Liver (tissue), 9 donors: ENCODE measurements around the gene SMYD3. TPM values are rescaled to one million over a fixed set of nuclear protein-coding genes. Genes with fewer than 3 reads are reported as not detected.

Source experiments
- DNase-seq: peaks from one replicate; pipeline ENCODE4 v3.0.0-alpha.2; 2017; ENCODE audit warnings: low spot score
- H3K27ac ChIP-seq, 2 donors: one replicate each; pipeline ENCODE4 v1.7.0; 2013; ENCODE audit warnings: inconsistent platforms in 2 of 2, low read length in 2 of 2, control low read depth in 1 of 2, low read depth in 1 of 2, mild to moderate bottlenecking in 1 of 2
- H3K27me3 ChIP-seq, 4 donors: one replicate each; pipeline versions ENCODE4 v1.6.1 to v1.7.0; 2013; ENCODE audit warnings: low read length in 3 of 4, inconsistent platforms in 1 of 4, mild to moderate bottlenecking in 1 of 4, moderate library complexity in 1 of 4; ENCODE audit not compliant: control insufficient read depth in 4 of 4, insufficient read depth in 4 of 4
- H3K36me3 ChIP-seq, 4 donors: one replicate each; pipeline versions ENCODE4 v1.6.1 to v1.7.0; 2013; ENCODE audit warnings: low read length in 3 of 4, mild to moderate bottlenecking in 3 of 4, low read depth in 1 of 4, moderate library complexity in 1 of 4; ENCODE audit not compliant: control insufficient read depth in 4 of 4, insufficient read depth in 3 of 4
- H3K4me1 ChIP-seq, 4 donors: one replicate each; pipeline versions ENCODE4 v1.6.1 to v1.7.0; 2013; ENCODE audit warnings: low read length in 3 of 4, mild to moderate bottlenecking in 3 of 4, moderate library complexity in 1 of 4; ENCODE audit not compliant: control insufficient read depth in 4 of 4, insufficient read depth in 4 of 4
- H3K4me3 ChIP-seq, 3 donors: one replicate each; pipeline versions ENCODE4 v1.6.1 to v1.7.0; 2013; ENCODE audit warnings: low read length in 3 of 3, control low read depth in 1 of 3, low read depth in 1 of 3, mild to moderate bottlenecking in 1 of 3
- H3K9ac ChIP-seq, 2 donors: one replicate each; pipeline ENCODE4 v1.7.0; 2013; ENCODE audit warnings: low read length in 2 of 2, mild to moderate bottlenecking in 2 of 2, moderate library complexity in 2 of 2, control low read depth in 1 of 2, low read depth in 1 of 2
- H3K9me3 ChIP-seq, 4 donors: one replicate each; pipeline versions ENCODE4 v1.6.1 to v1.7.0; 2013; ENCODE audit warnings: low read length in 3 of 4; ENCODE audit not compliant: control insufficient read depth in 4 of 4
- EGR1 ChIP-seq, 2 donors: IDR thresholded peaks; 2 replicates each; pipeline ENCODE4 v1.6.1; 2016 to 2018; ENCODE audit warnings: antibody characterized with exemption in 2 of 2, low read depth in 2 of 2
- FOXA1 ChIP-seq: IDR thresholded peaks from 2 replicates; pipeline ENCODE4 v1.6.1; 2016; ENCODE audit warnings: antibody characterized with exemption
- FOXA2 ChIP-seq: IDR thresholded peaks from 2 replicates; pipeline ENCODE4 v1.6.1; 2016; ENCODE audit warnings: antibody characterized with exemption
- GABPA ChIP-seq, 2 donors: IDR thresholded peaks in 1 of 2; conservative IDR thresholded peaks in 1 of 2; 2 replicates each; pipeline ENCODE4 v1.6.1; 2016; ENCODE audit warnings: antibody characterized with exemption in 2 of 2, mild to moderate bottlenecking in 1 of 2, moderate library complexity in 1 of 2
- HNF4A ChIP-seq, 2 donors: conservative IDR thresholded peaks; 2 replicates each; pipeline ENCODE4 v1.6.1; 2016; ENCODE audit warnings: antibody characterized with exemption in 2 of 2, mild to moderate bottlenecking in 2 of 2
- HNF4G ChIP-seq: IDR thresholded peaks from 2 replicates; pipeline ENCODE4 v1.6.1; 2016; ENCODE audit warnings: antibody characterized with exemption
- JUND ChIP-seq, 2 donors: IDR thresholded peaks; 2 replicates each; pipeline ENCODE4 v1.6.1; 2016; ENCODE audit warnings: antibody characterized with exemption in 2 of 2
- NR2F2 ChIP-seq: IDR thresholded peaks from 2 replicates; pipeline ENCODE4 v1.6.1; 2016; ENCODE audit warnings: antibody characterized with exemption
- RAD21 ChIP-seq, 2 donors: IDR thresholded peaks; 2 replicates each; pipeline ENCODE4 v1.6.1; 2016; ENCODE audit warnings: antibody characterized with exemption in 2 of 2, mild to moderate bottlenecking in 2 of 2
- RXRA ChIP-seq, 2 donors: IDR thresholded peaks; 2 replicates each; pipeline ENCODE4 v1.6.1; 2017 to 2018; ENCODE audit warnings: antibody characterized with exemption in 2 of 2, mild to moderate bottlenecking in 1 of 2
- SP1 ChIP-seq: IDR thresholded peaks from 2 replicates; pipeline ENCODE4 v1.6.1; 2018; ENCODE audit warnings: antibody characterized with exemption, mild to moderate bottlenecking
- TAF1 ChIP-seq: conservative IDR thresholded peaks from 2 replicates; pipeline ENCODE4 v1.6.1; 2016; ENCODE audit warnings: antibody characterized with exemption, mild to moderate bottlenecking
- YY1 ChIP-seq: IDR thresholded peaks from 2 replicates; pipeline ENCODE4 v1.6.1; 2016; ENCODE audit warnings: antibody characterized with exemption, mild to moderate bottlenecking
- WGBS: extraction: QIAGEN DNeasy Blood & Tissue Kit; methylation state at CpG from one replicate; pipeline ENCODE4 v1.1.7; 2013; 5-methylcytosine and 5-hydroxymethylcytosine counted together
- polyA plus RNA-seq, 2 donors: library from polyadenylated mRNA; stranded (reverse) in 1 of 2; unstranded in 1 of 2; fragments of 200-250 nt in 1 of 2; fragments of >200 nt in 1 of 2; fragmentation: Nextera tagmentation in 1 of 2; extraction: Ambion mirVana in 1 of 2; gene quantifications; one replicate each; pipeline versions ENCODE4 v1.2.1 to v1.2.3, GENCODE V29; 2013 to 2015
- total RNA-seq, 2 donors: library from RNA; depleted of rRNA; stranded (reverse); fragments of >200 nt; gene quantifications; one replicate each; pipeline ENCODE4 v1.2.3, GENCODE V29; 2014
- TF ChIP-seq, protein P1 (sequence below): IDR thresholded peaks from 2 replicates; pipeline ENCODE4 v1.6.1; 2016; ENCODE audit warnings: antibody characterized with exemption, mild to moderate bottlenecking
- TF ChIP-seq, protein P2 (sequence below): fragments of 150-350 bp; IDR thresholded peaks from 2 replicates; pipeline ENCODE4 v1.5.1; 2017; ENCODE audit warnings: improper control_type of control experiment, low read depth, low read length; ENCODE audit not compliant: missing input control
- TF ChIP-seq, protein P3 (sequence below): IDR thresholded peaks from 2 replicates; pipeline ENCODE4 v1.6.1; 2016; ENCODE audit warnings: antibody characterized with exemption
- TF ChIP-seq, protein P4 (sequence below): IDR thresholded peaks from 2 replicates; pipeline ENCODE4 v1.6.1; 2016; ENCODE audit warnings: antibody characterized with exemption
- donor health status: healthy.
- donor health status: healthy.
- donor health status: healthy.
- donor health status: healthy.
- donor health status: healthy.

The SMYD3 gene
- total and polyA plus RNA-seq, 4 donors = 3.1 to 9.1 (median 8.0) TPM

DNA sequence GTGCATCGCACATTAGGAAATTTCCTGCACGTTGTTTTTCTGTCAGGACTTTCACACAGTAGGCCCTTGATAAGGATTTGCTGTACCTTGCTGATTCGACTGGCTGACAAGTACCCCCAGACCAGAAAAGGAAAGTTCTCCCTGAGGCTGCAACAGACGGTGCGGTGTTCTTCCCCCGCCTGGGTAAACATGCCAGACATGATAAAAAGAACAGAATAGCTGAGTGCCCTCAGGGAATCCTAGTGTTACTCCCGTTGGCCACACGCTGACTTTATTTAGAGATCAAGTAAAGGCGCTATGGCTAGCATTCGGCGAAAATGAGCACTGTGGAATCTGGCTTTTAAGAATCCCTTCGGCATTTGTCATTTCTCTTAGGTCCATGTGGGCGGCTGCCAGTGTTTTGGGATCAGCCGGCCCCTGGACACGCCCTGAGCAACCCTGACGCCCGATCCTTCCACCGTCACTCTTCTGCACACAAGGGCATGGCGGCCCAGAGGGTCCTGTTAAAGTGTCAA, 744.6 kb downstream of the SMYD3 start:
- Histone ChIP-seq H3K27me3 (no peaks in the 10 kb centered on the region), H3K9me3 (no peaks in the 10 kb centered on the region), H3K4me3 (no peak overlapping the region), H3K27ac (no peak overlapping the region), H3K4me1 (no peaks in the 10 kb centered on the region), H3K36me3 (no peaks in the 10 kb centered on the region), H3K9ac (no peak overlapping the region)
- TF ChIP-seq, protein P1, sequence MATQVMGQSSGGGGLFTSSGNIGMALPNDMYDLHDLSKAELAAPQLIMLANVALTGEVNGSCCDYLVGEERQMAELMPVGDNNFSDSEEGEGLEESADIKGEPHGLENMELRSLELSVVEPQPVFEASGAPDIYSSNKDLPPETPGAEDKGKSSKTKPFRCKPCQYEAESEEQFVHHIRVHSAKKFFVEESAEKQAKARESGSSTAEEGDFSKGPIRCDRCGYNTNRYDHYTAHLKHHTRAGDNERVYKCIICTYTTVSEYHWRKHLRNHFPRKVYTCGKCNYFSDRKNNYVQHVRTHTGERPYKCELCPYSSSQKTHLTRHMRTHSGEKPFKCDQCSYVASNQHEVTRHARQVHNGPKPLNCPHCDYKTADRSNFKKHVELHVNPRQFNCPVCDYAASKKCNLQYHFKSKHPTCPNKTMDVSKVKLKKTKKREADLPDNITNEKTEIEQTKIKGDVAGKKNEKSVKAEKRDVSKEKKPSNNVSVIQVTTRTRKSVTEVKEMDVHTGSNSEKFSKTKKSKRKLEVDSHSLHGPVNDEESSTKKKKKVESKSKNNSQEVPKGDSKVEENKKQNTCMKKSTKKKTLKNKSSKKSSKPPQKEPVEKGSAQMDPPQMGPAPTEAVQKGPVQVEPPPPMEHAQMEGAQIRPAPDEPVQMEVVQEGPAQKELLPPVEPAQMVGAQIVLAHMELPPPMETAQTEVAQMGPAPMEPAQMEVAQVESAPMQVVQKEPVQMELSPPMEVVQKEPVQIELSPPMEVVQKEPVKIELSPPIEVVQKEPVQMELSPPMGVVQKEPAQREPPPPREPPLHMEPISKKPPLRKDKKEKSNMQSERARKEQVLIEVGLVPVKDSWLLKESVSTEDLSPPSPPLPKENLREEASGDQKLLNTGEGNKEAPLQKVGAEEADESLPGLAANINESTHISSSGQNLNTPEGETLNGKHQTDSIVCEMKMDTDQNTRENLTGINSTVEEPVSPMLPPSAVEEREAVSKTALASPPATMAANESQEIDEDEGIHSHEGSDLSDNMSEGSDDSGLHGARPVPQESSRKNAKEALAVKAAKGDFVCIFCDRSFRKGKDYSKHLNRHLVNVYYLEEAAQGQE = no peak
- no peak for TF ChIP-seq SP1
- TF ChIP-seq, protein P2, sequence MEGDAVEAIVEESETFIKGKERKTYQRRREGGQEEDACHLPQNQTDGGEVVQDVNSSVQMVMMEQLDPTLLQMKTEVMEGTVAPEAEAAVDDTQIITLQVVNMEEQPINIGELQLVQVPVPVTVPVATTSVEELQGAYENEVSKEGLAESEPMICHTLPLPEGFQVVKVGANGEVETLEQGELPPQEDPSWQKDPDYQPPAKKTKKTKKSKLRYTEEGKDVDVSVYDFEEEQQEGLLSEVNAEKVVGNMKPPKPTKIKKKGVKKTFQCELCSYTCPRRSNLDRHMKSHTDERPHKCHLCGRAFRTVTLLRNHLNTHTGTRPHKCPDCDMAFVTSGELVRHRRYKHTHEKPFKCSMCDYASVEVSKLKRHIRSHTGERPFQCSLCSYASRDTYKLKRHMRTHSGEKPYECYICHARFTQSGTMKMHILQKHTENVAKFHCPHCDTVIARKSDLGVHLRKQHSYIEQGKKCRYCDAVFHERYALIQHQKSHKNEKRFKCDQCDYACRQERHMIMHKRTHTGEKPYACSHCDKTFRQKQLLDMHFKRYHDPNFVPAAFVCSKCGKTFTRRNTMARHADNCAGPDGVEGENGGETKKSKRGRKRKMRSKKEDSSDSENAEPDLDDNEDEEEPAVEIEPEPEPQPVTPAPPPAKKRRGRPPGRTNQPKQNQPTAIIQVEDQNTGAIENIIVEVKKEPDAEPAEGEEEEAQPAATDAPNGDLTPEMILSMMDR = no peak
- TF ChIP-seq NR2F2 = no peak
- TF ChIP-seq, protein P3, sequence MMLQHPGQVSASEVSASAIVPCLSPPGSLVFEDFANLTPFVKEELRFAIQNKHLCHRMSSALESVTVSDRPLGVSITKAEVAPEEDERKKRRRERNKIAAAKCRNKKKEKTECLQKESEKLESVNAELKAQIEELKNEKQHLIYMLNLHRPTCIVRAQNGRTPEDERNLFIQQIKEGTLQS = no peak
- no peak for TF ChIP-seq FOXA1
- TF ChIP-seq HNF4A (conservative IDR thresholded peaks at IDR 0.05) = no peak
- no peak for TF ChIP-seq EGR1 (IDR thresholded peaks at IDR 0.05; ENCODE audit: low read depth in 2 of 2)
- TF ChIP-seq GABPA (IDR thresholded peaks at IDR 0.05 in 1 of 2, conservative IDR thresholded peaks at IDR 0.05 in 1 of 2) = no peak
- TF ChIP-seq, protein P4, sequence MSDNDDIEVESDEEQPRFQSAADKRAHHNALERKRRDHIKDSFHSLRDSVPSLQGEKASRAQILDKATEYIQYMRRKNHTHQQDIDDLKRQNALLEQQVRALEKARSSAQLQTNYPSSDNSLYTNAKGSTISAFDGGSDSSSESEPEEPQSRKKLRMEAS = no peak
- TF ChIP-seq TAF1 = no peak
- DNase-seq = no peak
- WGBS = 94% methylated on average over 19 of the region's 19 CpGs

DNA sequence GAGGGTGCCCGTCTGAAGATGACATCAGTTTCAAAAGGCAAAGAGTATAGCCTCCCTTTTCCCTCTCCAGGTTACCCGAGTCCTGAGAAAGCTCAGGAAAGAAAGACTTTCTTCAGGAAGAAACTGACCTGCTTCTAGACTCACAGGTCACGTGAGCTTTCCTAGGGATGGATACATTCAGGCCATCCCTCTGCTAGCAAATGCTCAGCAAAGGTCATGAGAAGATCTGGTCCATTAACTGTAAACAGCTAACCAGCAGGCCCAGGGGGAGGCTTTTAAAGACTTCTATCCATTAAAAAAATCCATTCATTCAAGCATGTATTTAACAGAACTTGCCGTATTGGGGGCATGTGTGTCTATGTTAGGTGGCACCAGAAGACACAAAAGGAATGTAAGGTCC, 746.8 kb downstream of the SMYD3 start:
- WGBS = 96% methylated on average over 4 of the region's 4 CpGs

More for the DNA sequence above, 746.8 kb downstream of the SMYD3 start:
- no peak overlapping the region for H3K9ac ChIP-seq
- H3K4me1 ChIP-seq = no peaks in the 10 kb centered on the region
- TF ChIP-seq HNF4G (no peak), FOXA2 (no peak), HNF4A (conservative IDR thresholded peaks at IDR 0.05) (no peak), NR2F2 (no peak), TAF1 (no peak), YY1 (no peak), JUND (IDR thresholded peaks at IDR 0.05) (no peak), EGR1 (IDR thresholded peaks at IDR 0.05; ENCODE audit: low read depth in 2 of 2) (no peak), FOXA1 (no peak), RXRA (IDR thresholded peaks at IDR 0.05) (no peak), RAD21 (IDR thresholded peaks at IDR 0.05) (no peak)
- TF ChIP-seq, protein P2 = no peak
- TF ChIP-seq, protein P4 = no peak
- TF ChIP-seq, protein P1 = no peak
- no peaks in the 10 kb centered on the region for H3K36me3 ChIP-seq
- H3K4me3 ChIP-seq = no peak overlapping the region
- DNase-seq = no peak
- no peaks in the 10 kb centered on the region for H3K27me3 ChIP-seq
- H3K9me3 ChIP-seq = no peaks in the 10 kb centered on the region
- H3K27ac ChIP-seq = no peak overlapping the region
